Neural progenitor cell (in vitro differentiated cells): ENCODE data around the gene RNF213. TPM values are rescaled to one million over a fixed set of nuclear protein-coding genes. Genes with fewer than 3 reads are reported as not detected.

ENCODE experiments used
- DNase-seq: peaks from one replicate; pipeline ENCODE4 v3.0.0-alpha.2; 2016; ENCODE audit warnings: low spot score
- H2AFZ ChIP-seq: fragments of 200-600 bp; sonication (generic); replicated peaks from 2 replicates; pipeline ENCODE4 v1.6.1; 2016; ENCODE audit warnings: antibody characterized with exemption
- H3F3A ChIP-seq: fragments of 200-600 bp; sonication (generic); 2 replicates; pipeline ENCODE4 v1.6.1; 2016; ENCODE audit warnings: antibody characterized with exemption, low read depth
- H3K27ac ChIP-seq: fragments of 200-600 bp; sonication (generic); 2 replicates; pipeline ENCODE4 v1.5.1; 2016; ENCODE audit warnings: mild to moderate bottlenecking
- H3K27me3 ChIP-seq: fragments of 200-600 bp; sonication (generic); 2 replicates; pipeline ENCODE4 v1.6.1; 2016; ENCODE audit warnings: mild to moderate bottlenecking, moderate library complexity
- H3K36me3 ChIP-seq: fragments of 200-600 bp; sonication (generic); 2 replicates; pipeline ENCODE4 v1.5.1; 2016
- H3K4me1 ChIP-seq: fragments of 200-600 bp; sonication (generic); 2 replicates; pipeline ENCODE4 v1.6.1; 2016; ENCODE audit warnings: mixed run types
- H3K4me2 ChIP-seq: fragments of 200-600 bp; sonication (generic); 2 replicates; pipeline ENCODE4 v1.6.1; 2016
- H3K4me3 ChIP-seq: fragments of 200-600 bp; sonication (generic); 2 replicates; pipeline ENCODE4 v1.5.1; 2016
- H3K79me2 ChIP-seq: fragments of 200-600 bp; sonication (generic); 2 replicates; pipeline ENCODE4 v1.6.1; 2016; ENCODE audit warnings: low read depth
- H3K9ac ChIP-seq: fragments of 200-600 bp; sonication (generic); 2 replicates; pipeline ENCODE4 v1.6.1; 2016
- H3K9me3 ChIP-seq: fragments of 200-600 bp; sonication (generic); 2 replicates; pipeline ENCODE4 v1.5.1; 2016; ENCODE audit warnings: low read depth
- H4K20me1 ChIP-seq: fragments of 200-600 bp; sonication (generic); 2 replicates; pipeline ENCODE4 v1.6.1; 2016; ENCODE audit warnings: low read depth
- H3K27ac Mint-ChIP-seq: 3 replicates; pipeline ENCODE4 v1.8.0; 2021; ENCODE audit warnings: mixed read lengths
- H3K27me3 Mint-ChIP-seq: 2 replicates; pipeline ENCODE4 v1.8.0; 2022; ENCODE audit warnings: low read depth, mild to moderate bottlenecking, inconsistent platforms, moderate library complexity, mixed read lengths; ENCODE audit not compliant: insufficient read depth
- H3K36me3 Mint-ChIP-seq: 3 replicates; pipeline ENCODE4 v1.8.0; 2021; ENCODE audit warnings: mixed read lengths
- H3K4me1 Mint-ChIP-seq: 3 replicates; pipeline ENCODE4 v1.8.0; 2021; ENCODE audit warnings: mixed read lengths
- H3K4me3 Mint-ChIP-seq: 3 replicates; pipeline ENCODE4 v1.8.0; 2021; ENCODE audit warnings: mild to moderate bottlenecking, moderate library complexity, mixed read lengths
- H3K9me3 Mint-ChIP-seq: 3 replicates; pipeline ENCODE4 v1.8.0; 2020; ENCODE audit warnings: mixed read lengths
- CTCF ChIP-seq: fragments of 200-600 bp; sonication (generic); IDR thresholded peaks from 2 replicates; pipeline ENCODE4 v1.5.1; 2017; ENCODE audit warnings: antibody characterized with exemption, mild to moderate bottlenecking
- EZH2 ChIP-seq: fragments of 200-600 bp; sonication (generic); IDR thresholded peaks from 2 replicates; pipeline ENCODE4 v1.6.1; 2017; ENCODE audit warnings: antibody characterized with exemption, mild to moderate bottlenecking, moderate library complexity
- EZH2phosphoT487 ChIP-seq: fragments of 200-600 bp; sonication (generic); IDR thresholded peaks from 2 replicates; pipeline ENCODE4 v1.6.1; 2017; ENCODE audit warnings: antibody characterized with exemption
- total RNA-seq: library from RNA; depleted of rRNA; stranded (reverse); fragments of >200 nt; gene quantifications from 2 replicates; pipeline ENCODE4 v1.2.3, GENCODE V29; 2015; ENCODE audit warnings: low replicate concordance

Gene RNF213
- total RNA-seq, 1 donor from 2014 or later = 19.8 TPM

DNA sequence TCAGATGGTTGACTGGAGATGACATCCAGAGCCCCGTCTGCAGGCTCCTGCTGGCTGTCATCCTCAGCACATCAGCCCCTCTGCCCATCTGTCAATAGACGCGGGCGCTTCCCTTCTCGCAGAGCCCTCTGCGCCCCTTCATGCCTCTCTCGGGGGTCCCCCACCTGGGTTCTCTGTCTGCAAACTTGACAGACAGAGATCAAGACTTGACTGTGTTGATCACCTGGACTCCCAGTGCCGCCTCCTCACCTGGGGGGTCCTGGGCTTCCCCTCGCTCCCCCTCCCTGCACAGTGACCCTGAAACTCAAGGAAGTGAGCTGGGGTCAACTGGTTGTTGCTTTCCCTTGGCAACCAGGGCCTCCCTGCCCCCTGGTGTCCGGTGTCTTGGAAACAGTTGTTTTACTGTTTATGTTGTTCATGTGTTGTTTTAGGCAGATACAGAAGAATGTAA lies 31.9 kb downstream of the RNF213 start:
- Histone ChIP-seq H3K9ac (no peak overlapping the region), H4K20me1 (no peaks in the 10 kb centered on the region), H3K4me1 (no peaks in the 10 kb centered on the region), H3K4me2 (no peak overlapping the region), H3K4me3 (no peak overlapping the region), H3K36me3 (no peaks in the 10 kb centered on the region), H3F3A (no peaks in the 10 kb centered on the region), H3K79me2 (no peaks in the 10 kb centered on the region), H3K27ac (no peak overlapping the region), H3K9me3 (no peaks in the 10 kb centered on the region), H2AFZ (no peak overlapping the region), H3K27me3 (no peaks in the 10 kb centered on the region)
- H3K36me3 Mint-ChIP-seq = peaks cover 14% of the 10 kb centered on the region
- H3K9me3 Mint-ChIP-seq = no peaks in the 10 kb centered on the region
- TF ChIP-seq EZH2 (no peak), CTCF (peak; percentile 29)
- H3K4me3 Mint-ChIP-seq = peak overlapping the region; percentile 6
- H3K27me3 Mint-ChIP-seq = peaks cover 2% of the 10 kb centered on the region
- peaks cover 19% of the 10 kb centered on the region for H3K4me1 Mint-ChIP-seq
- peak overlapping the region; percentile 55 for H3K27ac Mint-ChIP-seq
- peak; percentile 43 for DNase-seq

DNA sequence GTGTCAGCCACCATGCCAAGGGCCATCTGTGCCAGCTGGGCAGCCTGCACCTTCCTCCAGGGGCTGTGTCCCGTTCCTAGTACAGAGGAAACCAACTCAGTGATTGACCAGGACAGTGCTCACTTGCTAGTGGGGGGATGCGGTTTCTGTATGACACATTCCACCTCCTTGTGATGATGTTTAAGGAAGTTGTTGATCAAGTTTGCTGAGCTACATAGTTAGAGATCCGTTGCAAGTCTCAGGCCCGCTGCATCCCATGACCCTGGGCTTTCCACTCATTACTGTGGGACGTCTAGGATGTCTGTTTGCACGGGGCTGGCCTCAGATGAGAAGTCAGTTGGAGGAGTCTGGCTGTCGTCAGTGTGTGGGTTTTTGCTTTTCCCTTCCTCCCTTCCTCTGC lies 33.6 kb downstream of the RNF213 start:
- Histone ChIP-seq H3K4me3 (no peak overlapping the region), H3K27me3 (no peaks in the 10 kb centered on the region), H3K9ac (no peak overlapping the region), H3K4me1 (no peaks in the 10 kb centered on the region), H3F3A (no peaks in the 10 kb centered on the region), H2AFZ (no peak overlapping the region), H3K36me3 (no peaks in the 10 kb centered on the region), H3K79me2 (no peaks in the 10 kb centered on the region), H3K4me2 (no peak overlapping the region), H4K20me1 (no peaks in the 10 kb centered on the region), H3K9me3 (no peaks in the 10 kb centered on the region), H3K27ac (no peak overlapping the region)
- Mint-ChIP-seq H3K4me1 (peaks cover 19% of the 10 kb centered on the region), H3K4me3 (no peak overlapping the region), H3K9me3 (no peaks in the 10 kb centered on the region), H3K27me3 (peaks cover 2% of the 10 kb centered on the region), H3K27ac (no peak overlapping the region), H3K36me3 (peaks cover 14% of the 10 kb centered on the region)
- TF ChIP-seq EZH2phosphoT487 = no peak
- no peak for TF ChIP-seq EZH2
- no peak for TF ChIP-seq CTCF
- no peak for DNase-seq

DNA sequence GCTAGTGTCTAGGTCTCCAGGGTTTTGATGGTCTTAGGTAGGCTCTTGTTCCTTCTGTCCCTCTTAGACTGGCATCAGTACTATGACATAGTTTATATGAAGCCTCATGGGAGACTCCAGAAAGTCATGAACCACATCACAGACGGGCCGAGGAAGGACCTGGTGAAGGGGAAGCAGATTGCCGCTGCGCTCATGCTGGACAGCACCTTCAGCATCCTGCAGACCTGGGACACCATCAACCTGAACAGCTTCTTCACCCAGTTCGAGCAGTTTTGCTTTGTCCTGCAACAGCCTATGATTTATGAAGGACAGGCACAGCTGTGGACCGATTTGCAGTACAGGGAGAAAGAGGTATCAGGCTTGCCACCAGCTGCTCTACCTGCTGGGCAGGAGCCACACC lies 34.0 kb downstream of the RNF213 start:
- H3K4me3 ChIP-seq = no peak overlapping the region
- H3K79me2 ChIP-seq = no peaks in the 10 kb centered on the region
- no peaks in the 10 kb centered on the region for H4K20me1 ChIP-seq
- Mint-ChIP-seq H3K4me1 (peaks cover 17% of the 10 kb centered on the region), H3K9me3 (no peaks in the 10 kb centered on the region), H3K27me3 (no peaks in the 10 kb centered on the region), H3K27ac (no peak overlapping the region), H3K4me3 (no peak overlapping the region), H3K36me3 (peaks cover 15% of the 10 kb centered on the region)
- no peak overlapping the region for H3K27ac ChIP-seq
- no peaks in the 10 kb centered on the region for H3K27me3 ChIP-seq
- no peak overlapping the region for H2AFZ ChIP-seq
- H3K9ac ChIP-seq = no peak overlapping the region
- no peak overlapping the region for H3K4me2 ChIP-seq
- H3K9me3 ChIP-seq = no peaks in the 10 kb centered on the region
- no peaks in the 10 kb centered on the region for H3F3A ChIP-seq
- no peaks in the 10 kb centered on the region for H3K36me3 ChIP-seq
- no peaks in the 10 kb centered on the region for H3K4me1 ChIP-seq
- DNase-seq = no peak
- no peak for TF ChIP-seq EZH2phosphoT487
- TF ChIP-seq EZH2 = no peak
- TF ChIP-seq CTCF = no peak

GRCh38 chr17:80295146-80295545 lies 34.5 kb downstream of the RNF213 start:
- Mint-ChIP-seq H3K27me3 (peaks cover under 1% of the 10 kb centered on the region), H3K9me3 (no peaks in the 10 kb centered on the region), H3K27ac (no peak overlapping the region), H3K36me3 (peaks cover 18% of the 10 kb centered on the region), H3K4me3 (no peak overlapping the region), H3K4me1 (peaks cover 17% of the 10 kb centered on the region)
- Histone ChIP-seq H4K20me1 (no peaks in the 10 kb centered on the region), H2AFZ (no peak overlapping the region), H3K27me3 (no peaks in the 10 kb centered on the region), H3K27ac (no peak overlapping the region), H3K4me2 (no peak overlapping the region), H3K79me2 (no peaks in the 10 kb centered on the region), H3K36me3 (no peaks in the 10 kb centered on the region), H3K9me3 (no peaks in the 10 kb centered on the region), H3K4me3 (no peak overlapping the region), H3K9ac (no peak overlapping the region), H3K4me1 (no peaks in the 10 kb centered on the region), H3F3A (no peaks in the 10 kb centered on the region)
- no peak for DNase-seq
- TF ChIP-seq CTCF (no peak), EZH2 (no peak), EZH2phosphoT487 (no peak)
